Heart right ventricle (tissue), 16 donors: Measurements from ENCODE around the gene FBXL5. TPM values are rescaled to one million over a fixed set of nuclear protein-coding genes. Genes with fewer than 3 reads are reported as not detected.

Experiments
- ATAC-seq, 8 donors: fragments of 200-7000 bp; cut with Tn5 transposase; one replicate each; pipeline ENCODE4 v1.9.1; 2020; ENCODE audit warnings: mild to moderate bottlenecking in 8 of 8, moderate library complexity in 8 of 8, moderate number of reproducible peaks in 1 of 8
- DNase-seq, 2 donors: peaks; one replicate each; pipeline ENCODE4 v3.0.0-alpha.2; 2020
- H3K27ac ChIP-seq, 10 donors: fragments of 200-600 bp; sonication (generic) in 2 of 10; one replicate each; pipeline versions ENCODE4 v1.5.0 to v1.8.0; 2020 to 2022; ENCODE audit warnings: mild to moderate bottlenecking in 3 of 10
- H3K27me3 ChIP-seq, 7 donors: fragments of 200-600 bp; one replicate each; pipeline ENCODE4 v1.8.0; 2021 to 2022; ENCODE audit warnings: mild to moderate bottlenecking in 2 of 7
- H3K36me3 ChIP-seq, 9 donors: fragments of 200-600 bp; sonication (generic) in 1 of 9; one replicate each; pipeline versions ENCODE4 v1.5.0 to v1.8.0; 2020 to 2022; ENCODE audit warnings: mild to moderate bottlenecking in 2 of 9
- H3K4me1 ChIP-seq, 9 donors: fragments of 200-600 bp; sonication (generic) in 1 of 9; one replicate each; pipeline versions ENCODE4 v1.5.0 to v1.8.0; 2020 to 2022; ENCODE audit warnings: mild to moderate bottlenecking in 4 of 9
- H3K4me3 ChIP-seq, 10 donors: fragments of 200-600 bp; sonication (generic) in 2 of 10; one replicate each; pipeline versions ENCODE4 v1.5.0 to v1.8.0; 2020 to 2022; ENCODE audit warnings: mild to moderate bottlenecking in 7 of 10, moderate library complexity in 2 of 10
- H3K9me3 ChIP-seq, 11 donors: fragments of 200-600 bp in 10 of 11; sonication (generic) in 2 of 11; one replicate each; pipeline versions ENCODE4 v1.5.0 to v1.8.0; 2013 to 2022; ENCODE audit warnings: mild to moderate bottlenecking in 2 of 11, control low read depth in 1 of 11, moderate library complexity in 1 of 11
- CTCF ChIP-seq, 9 donors: fragments of 200-600 bp; sonication (generic) in 2 of 9; IDR thresholded peaks; one replicate each; pipeline versions ENCODE4 v1.5.0 to v1.8.0; 2021 to 2022; ENCODE audit warnings: antibody characterized with exemption in 9 of 9, mild to moderate bottlenecking in 5 of 9, moderate library complexity in 1 of 9
- WGBS, 2 donors: extraction: QIAGEN DNeasy Blood & Tissue Kit; methylation state at CpG; one replicate each; pipeline ENCODE4 v1.1.7; 2013; ENCODE audit warnings: inconsistent platforms in 1 of 2; 5-methylcytosine and 5-hydroxymethylcytosine counted together
- intact Hi-C, 10 donors: fragments of 100-400 bp; cut with DNase I; formaldehyde crosslinking; loops; one replicate each; pipeline versions ENCODE4 v1.11.1 to v1.14.2; 2022
- polyA plus RNA-seq, 2 donors: library from polyadenylated mRNA; stranded (reverse); fragments of 200-250 nt; gene quantifications; one replicate each; pipeline ENCODE4 v1.2.3, GENCODE V29; 2013
- total RNA-seq, 10 donors: library from RNA; stranded (reverse); fragmentation: NEBNext Ultra II Directional in 3 of 10; extraction: Animal tissue kit (Norgen Biotek cat#: 25700) in 3 of 10; gene quantifications; one replicate each; pipeline versions ENCODE4 v1.2.1 to v1.2.4, GENCODE V29; 2021 to 2023
- donor health status: Arrhythmogenic right ventricular cardiomyopathy.
- donor health status: ischemic (EF 13 %, LVEDD 7.1; RV severe dilation, severe dysfunction).
- donor health status: healthy with polysubstance abuse.
- donor health status: DM: no; HTN: yes; CAD: no.
- donor health status: DM: no; HTN: no; CAD: no.
- donor health status: ischemic (EF 25% LVEDD 6.9; RV normal size, moderate dysfunction).
- donor health status: ischemic (EF 25% LVEDD 5.7; RV mildly dilated, moderate dysfunction).
- donor health status: healthy.
- donor health status: DM: yes; HTN: yes; CAD: no.
- donor health status: Ischemic cardiomyopathy.
- donor health status: ischemic (EF 35%, LVEDD 5.7; RV mildly dilated, moderate dysfunction).
- donor health status: nonischemic (EF 11% LVEDD 7.7; RV severe dilation, severe dysfunction).
- donor health status: DM: yes; HTN: yes; CAD: no.
- donor health status: PGD.
- donor health status: ischemic (EF 29% LVEDD 5.4; RV normal size, mild dysfunction).
- donor health status: nonischemic (EF 23%, LVEDD 6.1; RV moderate dilation, normal function).

FBXL5 gene
- total and polyA plus RNA-seq, 12 donors, result 32.8 to 102 (median 74.1) TPM

- DNase-seq, result no peak
- H3K27ac ChIP-seq, result no peak overlapping the region
- peaks cover 0 to 99% (median 32%) of the 10 kb centered on the region in 9 donors for H3K36me3 ChIP-seq
- no peak overlapping the region for H3K4me3 ChIP-seq
- 96% methylated on average over 3 of the region's 3 CpGs for WGBS, 2 donors
- H3K27me3 ChIP-seq, result no peaks in the 10 kb centered on the region
- intact Hi-C loops, result no loop called here
- H3K4me1 ChIP-seq, result peaks cover 0 to 10% (median 0%) of the 10 kb centered on the region in 9 donors
- peaks cover 0 to 10% (median 0%) of the 10 kb centered on the region in 11 donors for H3K9me3 ChIP-seq
- no peak for TF ChIP-seq CTCF (IDR thresholded peaks at IDR 0.05)
- ATAC-seq, result no peak
These were observed 55.0 kb downstream of the FBXL5 start for GRCh38 chr4:15600176-15600575.

DNA sequence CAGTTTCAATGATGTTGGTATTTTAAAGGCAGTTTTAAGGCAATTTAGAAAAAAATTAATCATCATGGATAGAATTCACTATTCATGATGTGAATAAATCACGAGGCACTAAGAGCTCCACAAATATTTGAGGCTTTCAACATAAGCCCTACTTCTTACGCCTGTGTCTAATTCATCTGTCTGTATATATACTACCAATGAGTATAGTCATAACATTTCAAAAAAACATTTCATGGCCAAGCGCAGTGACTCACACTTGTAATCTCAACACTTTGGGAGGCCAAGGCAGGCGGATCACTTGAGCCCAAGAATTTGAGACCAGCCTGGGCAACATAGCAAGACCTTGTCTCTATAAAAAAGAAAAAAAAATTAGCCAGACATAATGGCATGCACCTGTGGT, 56.5 kb downstream of the FBXL5 start:
- Histone ChIP-seq H3K36me3 (peaks cover 0 to 93% (median 18%) of the 10 kb centered on the region in 9 donors), H3K9me3 (peaks cover 0 to 8% (median 0%) of the 10 kb centered on the region in 11 donors)

DNA sequence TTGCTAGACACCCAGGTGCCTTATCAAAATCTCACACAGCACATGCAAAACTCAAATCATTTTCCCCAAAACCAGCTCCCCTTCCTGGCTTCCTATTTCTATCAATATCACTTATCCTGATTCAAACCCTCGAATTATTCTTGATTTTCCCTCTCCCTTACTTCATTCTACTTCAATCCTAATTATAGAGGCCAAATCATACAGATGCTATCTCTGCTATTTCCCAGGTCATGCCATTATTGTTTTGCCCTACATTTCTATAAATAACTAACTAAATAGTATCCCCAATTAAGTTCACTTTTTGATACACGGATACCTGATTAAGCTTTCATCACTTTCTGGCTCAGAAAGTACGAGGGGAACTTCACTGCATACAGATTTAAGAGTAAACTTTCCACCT, 62.4 kb downstream of the FBXL5 start:
- Histone ChIP-seq H3K4me1 (peaks cover 0 to 18% (median 14%) of the 10 kb centered on the region in 9 donors), H3K4me3 (no peak overlapping the region), H3K27ac (peak overlapping the region in 1 of 10 donors; percentile 13), H3K36me3 (peaks cover 0 to 59% (median 0%) of the 10 kb centered on the region in 9 donors), H3K27me3 (no peaks in the 10 kb centered on the region), H3K9me3 (no peaks in the 10 kb centered on the region)
- ATAC-seq (no peak), DNase-seq (no peak)
- WGBS, 2 donors, result 12 to 31% methylated on average over 3 of the region's 3 CpGs
- no peak for TF ChIP-seq CTCF (IDR thresholded peaks at IDR 0.05)
- intact Hi-C loops, result no loop called here

More for the DNA sequence above, 56.5 kb downstream of the FBXL5 start:
- 98% methylated on average over 4 of the region's 4 CpGs for WGBS, 2 donors
- Histone ChIP-seq H3K4me1 (peaks cover 0 to 10% (median 0%) of the 10 kb centered on the region in 9 donors), H3K27ac (no peak overlapping the region), H3K27me3 (no peaks in the 10 kb centered on the region), H3K4me3 (no peak overlapping the region)
- intact Hi-C loops, result no loop called here
- ATAC-seq (no peak), DNase-seq (no peak)
- TF ChIP-seq CTCF (IDR thresholded peaks at IDR 0.05), result no peak

DNA sequence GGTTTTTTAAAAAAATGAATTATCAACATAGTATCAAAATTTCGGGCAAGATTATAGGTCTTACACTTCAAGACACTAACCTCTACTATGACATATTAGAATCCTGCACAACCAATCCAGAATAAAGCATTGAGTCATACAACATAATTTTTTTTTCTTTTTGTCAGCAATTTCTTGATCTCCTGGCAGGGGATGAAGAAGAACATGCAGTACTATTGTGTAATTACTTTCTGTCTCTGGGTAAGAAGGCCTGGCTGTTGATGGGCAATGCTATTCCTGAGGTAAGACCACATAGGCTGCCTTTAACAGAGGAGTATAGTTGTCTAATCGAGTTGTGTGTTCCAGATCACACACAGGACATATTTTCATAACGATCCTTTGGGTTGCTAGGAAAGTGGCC, 67.5 kb downstream of the FBXL5 start:
- Histone ChIP-seq H3K9me3 (no peaks in the 10 kb centered on the region), H3K36me3 (peaks cover 0 to 38% (median 0%) of the 10 kb centered on the region in 9 donors), H3K4me3 (no peak overlapping the region), H3K4me1 (peaks cover 0 to 25% (median 10%) of the 10 kb centered on the region in 9 donors), H3K27me3 (no peaks in the 10 kb centered on the region), H3K27ac (no peak overlapping the region)
- 60 to 79% methylated on average over 3 of the region's 3 CpGs for WGBS, 2 donors
- ATAC-seq (peak in 1 of 8 donors; percentile 76), DNase-seq (no peak)
- intact Hi-C loops, result no loop called here
- TF ChIP-seq CTCF (IDR thresholded peaks at IDR 0.05), result no peak
